ENCODE data around the gene SIMC1. TPM values are rescaled to one million over a fixed set of nuclear protein-coding genes. Genes with fewer than 3 reads are reported as not detected.

SIMC1 gene
- total and polyA plus RNA-seq, 2 donors (not counting 3 experiments of a cell fraction or from before 2014, with no cell fraction given): 9.0 to 16.2 TPM

DNA sequence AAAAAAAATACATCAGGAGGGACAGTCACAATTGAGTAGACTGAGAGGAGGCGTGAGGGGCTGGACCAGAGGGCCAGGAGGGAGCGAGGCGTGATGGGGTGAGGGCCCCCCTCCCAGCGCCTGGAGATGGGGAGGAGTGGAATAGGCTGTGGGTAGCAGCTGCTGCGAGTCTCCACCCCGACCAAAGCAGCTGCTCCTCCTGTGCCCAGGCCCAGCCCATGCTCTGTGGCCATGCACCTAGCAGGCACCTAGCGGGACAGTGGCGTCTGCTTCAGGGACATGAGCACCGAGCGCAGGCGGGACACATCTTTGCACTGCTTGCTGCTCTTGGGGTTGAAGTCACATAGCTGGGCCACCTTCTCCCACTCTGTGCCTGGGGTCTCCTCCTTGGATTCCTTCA is 154.3 kb downstream of the SIMC1 start:
- FAIRE-seq (no peak), DNase-seq (ENCODE audit: low read depth, low spot score) (no peak)
- no peak overlapping the region for H2AFZ ChIP-seq (ENCODE audit: low read depth, low read length)
- BruUV-seq (replicated peaks): no TSS peak
- dilution Hi-C loops (cut with MboI; ENCODE audit: extremely low pct_ligation_motif_present, low sequenced_read_pairs) (no loop called here), intact Hi-C loops (cut with micrococcal nuclease) (no loop called here)
- ChIA-PET POLR2A (no interaction called here), CTCF (no interaction called here)
- TF ChIP-seq EZH2 (IDR thresholded peaks at IDR 0.05; ENCODE audit: borderline replicate concordance, low read depth, low read length, severe bottlenecking) (no peak), GATA2 (IDR thresholded peaks at IDR 0.05; ENCODE audit: insufficient read depth, insufficient read length, low read depth, low read length) (no peak), POLR2A (IDR thresholded peaks at IDR 0.05; ENCODE audit: low read depth, low read length) (no peak), MYC (IDR thresholded peaks at IDR 0.05; ENCODE audit: low read depth, low read length) (no peak)
- H3K4me2 ChIP-seq (ENCODE audit: insufficient read depth, low read length): no peak overlapping the region
- H3K4me3 ChIP-seq (replicated peaks in 1 of 3; ENCODE audit: insufficient read depth in 1 of 3, low read depth in 1 of 3, low read length in 3 of 3): no peak overlapping the region
- H3K27me3 ChIP-seq (ENCODE audit: control insufficient read depth in 2 of 2, insufficient read depth in 2 of 2, low read length in 2 of 2): no peaks in the 10 kb centered on the region
- peaks cover 5% of the 10 kb centered on the region for H3K4me1 ChIP-seq (ENCODE audit: control insufficient read depth, extremely low read depth, insufficient read depth, low read length)
- no peak overlapping the region for H3K27ac ChIP-seq (ENCODE audit: insufficient read depth, low read depth, low read length)
- no peaks in the 10 kb centered on the region for H3K9me1 ChIP-seq (replicated peaks; ENCODE audit: control insufficient read depth, extremely low read depth, insufficient read depth, low read length)
- no peaks in the 10 kb centered on the region for H3K9me3 ChIP-seq (replicated peaks; ENCODE audit: control insufficient read depth, insufficient read depth, low read length)
- no peaks in the 10 kb centered on the region for H4K20me1 ChIP-seq (replicated peaks; ENCODE audit: control insufficient read depth, extremely low read depth, insufficient read depth, low read length)
- H3K36me3 ChIP-seq (ENCODE audit: control insufficient read depth in 2 of 2, extremely low read depth in 1 of 2, insufficient read depth in 2 of 2, low read length in 2 of 2): peaks cover 2 to 24% of the 10 kb centered on the region in 2 experiments
- H3K79me2 ChIP-seq (ENCODE audit: control insufficient read depth, insufficient read depth, low read length): peaks cover 8% of the 10 kb centered on the region
- H3K9ac ChIP-seq (replicated peaks; ENCODE audit: extremely low read depth, insufficient read depth, low read length): no peak overlapping the region

GRCh38 chr5:176394096-176394495 is 155.9 kb downstream of the SIMC1 start:
- FAIRE-seq (no peak), DNase-seq (ENCODE audit: low read depth, low spot score) (no peak)
- Histone ChIP-seq H4K20me1 (replicated peaks; ENCODE audit: control insufficient read depth, extremely low read depth, insufficient read depth, low read length) (no peaks in the 10 kb centered on the region), H3K9me1 (replicated peaks; ENCODE audit: control insufficient read depth, extremely low read depth, insufficient read depth, low read length) (no peaks in the 10 kb centered on the region), H3K27me3 (ENCODE audit: control insufficient read depth in 2 of 2, insufficient read depth in 2 of 2, low read length in 2 of 2) (no peaks in the 10 kb centered on the region), H2AFZ (ENCODE audit: low read depth, low read length) (no peak overlapping the region), H3K36me3 (ENCODE audit: control insufficient read depth in 2 of 2, extremely low read depth in 1 of 2, insufficient read depth in 2 of 2, low read length in 2 of 2) (peaks cover 2 to 27% of the 10 kb centered on the region in 2 experiments), H3K9me3 (replicated peaks; ENCODE audit: control insufficient read depth, insufficient read depth, low read length) (no peaks in the 10 kb centered on the region), H3K9ac (replicated peaks; ENCODE audit: extremely low read depth, insufficient read depth, low read length) (no peak overlapping the region), H3K4me2 (ENCODE audit: insufficient read depth, low read length) (no peak overlapping the region), H3K4me3 (replicated peaks in 1 of 3; ENCODE audit: insufficient read depth in 1 of 3, low read depth in 1 of 3, low read length in 3 of 3) (no peak overlapping the region), H3K79me2 (ENCODE audit: control insufficient read depth, insufficient read depth, low read length) (no peaks in the 10 kb centered on the region), H3K27ac (ENCODE audit: insufficient read depth, low read depth, low read length) (no peak overlapping the region), H3K4me1 (ENCODE audit: control insufficient read depth, extremely low read depth, insufficient read depth, low read length) (peaks cover 4% of the 10 kb centered on the region)
- ChIA-PET CTCF (interaction anchor here (1.6 kb wide), 1 partner anchor 13 kb away, joined by 3 read pairs; no protein-coding TSS in a partner anchor), POLR2A (no interaction called here)
- dilution Hi-C loops (cut with MboI; ENCODE audit: extremely low pct_ligation_motif_present, low sequenced_read_pairs) (no loop called here), intact Hi-C loops (cut with micrococcal nuclease) (no loop called here)
- TF ChIP-seq, protein P1, sequence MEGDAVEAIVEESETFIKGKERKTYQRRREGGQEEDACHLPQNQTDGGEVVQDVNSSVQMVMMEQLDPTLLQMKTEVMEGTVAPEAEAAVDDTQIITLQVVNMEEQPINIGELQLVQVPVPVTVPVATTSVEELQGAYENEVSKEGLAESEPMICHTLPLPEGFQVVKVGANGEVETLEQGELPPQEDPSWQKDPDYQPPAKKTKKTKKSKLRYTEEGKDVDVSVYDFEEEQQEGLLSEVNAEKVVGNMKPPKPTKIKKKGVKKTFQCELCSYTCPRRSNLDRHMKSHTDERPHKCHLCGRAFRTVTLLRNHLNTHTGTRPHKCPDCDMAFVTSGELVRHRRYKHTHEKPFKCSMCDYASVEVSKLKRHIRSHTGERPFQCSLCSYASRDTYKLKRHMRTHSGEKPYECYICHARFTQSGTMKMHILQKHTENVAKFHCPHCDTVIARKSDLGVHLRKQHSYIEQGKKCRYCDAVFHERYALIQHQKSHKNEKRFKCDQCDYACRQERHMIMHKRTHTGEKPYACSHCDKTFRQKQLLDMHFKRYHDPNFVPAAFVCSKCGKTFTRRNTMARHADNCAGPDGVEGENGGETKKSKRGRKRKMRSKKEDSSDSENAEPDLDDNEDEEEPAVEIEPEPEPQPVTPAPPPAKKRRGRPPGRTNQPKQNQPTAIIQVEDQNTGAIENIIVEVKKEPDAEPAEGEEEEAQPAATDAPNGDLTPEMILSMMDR (IDR thresholded peaks at IDR 0.05; ENCODE audit: extremely low read depth in 1 of 2, insufficient read depth in 1 of 2, low read depth in 1 of 2, low read length in 2 of 2): no peak
- TF ChIP-seq FOS (IDR thresholded peaks at IDR 0.05; ENCODE audit: borderline replicate concordance, insufficient read depth, low read length): no peak
- TF ChIP-seq MYC (IDR thresholded peaks at IDR 0.05; ENCODE audit: low read depth, low read length): no peak
- TF ChIP-seq, protein P2, sequence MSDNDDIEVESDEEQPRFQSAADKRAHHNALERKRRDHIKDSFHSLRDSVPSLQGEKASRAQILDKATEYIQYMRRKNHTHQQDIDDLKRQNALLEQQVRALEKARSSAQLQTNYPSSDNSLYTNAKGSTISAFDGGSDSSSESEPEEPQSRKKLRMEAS (IDR thresholded peaks at IDR 0.05; ENCODE audit: insufficient read depth, insufficient read length): no peak
- TF ChIP-seq POLR2A (IDR thresholded peaks at IDR 0.05; ENCODE audit: low read depth, low read length): no peak
- no peak for TF ChIP-seq POLR2AphosphoS5 (IDR thresholded peaks at IDR 0.05; ENCODE audit: insufficient read depth, low read depth, low read length)
- no peak for TF ChIP-seq JUN (IDR thresholded peaks at IDR 0.05; ENCODE audit: borderline replicate concordance, insufficient read depth, insufficient read length, low read depth)
- TF ChIP-seq EZH2 (IDR thresholded peaks at IDR 0.05; ENCODE audit: borderline replicate concordance, low read depth, low read length, severe bottlenecking): no peak
- TF ChIP-seq GATA2 (IDR thresholded peaks at IDR 0.05; ENCODE audit: insufficient read depth, insufficient read length, low read depth, low read length): no peak
- no TSS peak for BruUV-seq (replicated peaks)

Data from endothelial cell of umbilical vein (primary cell).